SH-SY5Y (cell line): Measurements from ENCODE around the gene PGD.

Source experiments
- GATA2 ChIP-seq: IDR thresholded peaks from 2 replicates; pipeline ENCODE4 v1.6.1; 2011; ENCODE audit warnings: mild to moderate bottlenecking, low read depth, low read length
- GATA3 ChIP-seq: IDR thresholded peaks from 2 replicates; pipeline ENCODE4 v1.6.1; 2011; ENCODE audit warnings: low read depth, mild to moderate bottlenecking, low read length, moderate library complexity

- TF ChIP-seq GATA2 (no peak), GATA3 (no peak)
These were observed 16.5 kb downstream of the PGD start for GRCh38 chr1:10415211-10415930.
